Neutrophil (primary cell): ENCODE data around the gene KIF13A.
"Not testable (repeated sequence)": the region's sequence is repeated elsewhere in the genome, so short reads cannot be mapped to it uniquely, and the experiment has no call there.

Experiments used
- H3K27ac ChIP-seq: fragments of 200-600 bp; sonication (generic); 2 replicates; pipeline ENCODE4 v1.5.1; 2016; ENCODE audit warnings: mild to moderate bottlenecking, moderate library complexity
- H3K27me3 ChIP-seq: fragments of 200-600 bp; sonication (generic); 2 replicates; pipeline ENCODE4 v1.6.0; 2016; ENCODE audit warnings: mild to moderate bottlenecking
- H3K36me3 ChIP-seq: fragments of 200-600 bp; sonication (generic); 2 replicates; pipeline ENCODE4 v1.5.1; 2017
- H3K4me1 ChIP-seq, 2 experiments: fragments of 200-600 bp in 1 of 2; sonication (generic) in 1 of 2; 1 replicate in 1 of 2; 2 replicates in 1 of 2; pipeline versions ENCODE4 v1.5.1 to v1.6.1; 2013 to 2016; ENCODE audit warnings: low read depth in 1 of 2, low read length in 1 of 2, mild to moderate bottlenecking in 1 of 2, moderate library complexity in 1 of 2; ENCODE audit not compliant: control insufficient read depth in 1 of 2, insufficient read depth in 1 of 2
- H3K4me3 ChIP-seq, 2 experiments: fragments of 200-600 bp in 1 of 2; sonication (generic) in 1 of 2; 1 replicate in 1 of 2; 2 replicates in 1 of 2; pipeline ENCODE4 v1.5.1; 2013 to 2016; ENCODE audit warnings: low read depth in 1 of 2, low read length in 1 of 2, mild to moderate bottlenecking in 1 of 2, moderate library complexity in 1 of 2
- H3K9me3 ChIP-seq: fragments of 200-600 bp; sonication (generic); 2 replicates; pipeline ENCODE4 v1.5.1; 2016
- CTCF ChIP-seq: fragments of 200-600 bp; sonication (generic); IDR thresholded peaks from 2 replicates; pipeline ENCODE4 v1.5.1; 2016; ENCODE audit warnings: antibody characterized with exemption

Gene KIF13A

DNA sequence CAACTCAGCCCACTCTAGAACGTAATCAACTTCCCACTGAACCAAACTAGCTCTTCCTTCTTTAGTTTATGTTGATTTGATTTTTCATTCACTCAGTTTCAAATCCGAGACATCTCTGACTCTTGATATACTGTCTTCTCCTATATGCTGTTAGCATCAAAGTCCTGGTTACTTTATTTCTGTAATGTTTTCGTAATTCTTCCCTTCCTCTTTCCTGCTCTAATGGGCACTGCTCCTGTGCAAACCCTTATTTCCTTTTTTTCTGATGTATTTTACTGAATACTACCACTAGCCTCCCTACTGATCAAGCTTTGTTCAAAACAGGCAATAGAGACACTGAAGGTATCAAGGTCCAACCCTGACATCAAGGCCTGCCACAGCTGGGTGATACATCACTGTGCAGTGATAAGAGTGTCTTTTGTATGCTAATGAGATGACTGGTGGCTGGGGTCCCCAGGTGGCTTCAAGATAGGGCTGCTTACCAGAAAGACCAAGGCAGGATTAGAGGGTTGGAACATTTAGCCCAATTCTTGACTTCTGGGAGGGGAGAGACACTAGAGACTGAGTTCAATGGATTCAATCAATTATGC, 95.2 kb downstream of the KIF13A start:
- Histone ChIP-seq H3K9me3 (no peaks in the 10 kb centered on the region), H3K27ac (peak overlapping the region; percentile 71), H3K4me1 (peaks cover 17 to 19% of the 10 kb centered on the region in 2 experiments), H3K27me3 (no peaks in the 10 kb centered on the region), H3K4me3 (peak overlapping the region in 1 of 2 experiments; percentile 6), H3K36me3 (peaks cover 15% of the 10 kb centered on the region)
- TF ChIP-seq CTCF = no peak

- Histone ChIP-seq H3K4me3 (no peak overlapping the region), H3K27me3 (no peaks in the 10 kb centered on the region), H3K36me3 (peaks cover 5% of the 10 kb centered on the region), H3K4me1 (peaks cover 22 to 29% of the 10 kb centered on the region in 2 experiments), H3K27ac (no peak overlapping the region), H3K9me3 (no peaks in the 10 kb centered on the region)
- TF ChIP-seq CTCF = no peak
Observed at GRCh38 chr6:17890309-17890708, 97.1 kb downstream of the KIF13A start.

GRCh38 chr6:17889777-17890176, 97.7 kb downstream of the KIF13A start:
- H3K9me3 ChIP-seq, H3K27me3 ChIP-seq, H3K27ac ChIP-seq, H3K4me3 ChIP-seq, H3K36me3 ChIP-seq: not testable (repeated sequence)
- peaks cover 27 to 34% of the 10 kb centered on the region in 2 experiments for H3K4me1 ChIP-seq

DNA sequence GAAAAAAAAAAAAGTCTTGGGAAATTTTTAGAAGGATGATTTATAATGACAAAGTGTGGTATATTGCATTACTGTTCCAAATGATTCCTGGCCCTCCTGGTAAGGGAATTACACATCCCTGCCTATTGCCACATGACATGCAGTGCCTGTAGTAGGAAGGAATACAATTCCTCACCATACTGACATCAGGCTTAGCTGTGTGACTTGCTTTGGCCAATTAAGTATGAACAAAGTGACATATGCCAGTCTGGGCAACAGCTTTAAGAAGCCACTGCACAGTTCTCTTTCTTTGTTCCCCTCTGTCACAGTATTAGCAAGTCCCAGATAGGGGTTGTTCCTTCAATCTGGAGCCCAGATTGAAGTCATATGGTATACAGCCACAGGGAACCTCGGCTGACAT, 100.5 kb downstream of the KIF13A start:
- no peaks in the 10 kb centered on the region for H3K9me3 ChIP-seq
- peaks cover 46 to 48% of the 10 kb centered on the region in 2 experiments for H3K4me1 ChIP-seq
- no peak overlapping the region for H3K27ac ChIP-seq
- H3K36me3 ChIP-seq = peaks cover 5% of the 10 kb centered on the region
- no peak overlapping the region for H3K4me3 ChIP-seq
- no peak for TF ChIP-seq CTCF
- H3K27me3 ChIP-seq = no peaks in the 10 kb centered on the region

GRCh38 chr6:17885889-17886576, 101.4 kb downstream of the KIF13A start:
- Histone ChIP-seq H3K27ac (peak overlapping the region; percentile 81), H3K9me3 (no peaks in the 10 kb centered on the region), H3K4me3 (no peak overlapping the region), H3K27me3 (no peaks in the 10 kb centered on the region), H3K4me1 (peaks cover 48 to 51% of the 10 kb centered on the region in 2 experiments), H3K36me3 (peaks cover 5% of the 10 kb centered on the region)
- no peak for TF ChIP-seq CTCF
